Lower leg skin (tissue), 4 donors: ENCODE results near the gene MAN1C1. TPM values are rescaled to one million over a fixed set of nuclear protein-coding genes. Genes with fewer than 3 reads are reported as not detected.

Experiments
- DNase-seq, 2 donors: peaks; one replicate each; pipeline ENCODE4 v3.0.0-alpha.2; 2019; ENCODE audit warnings: low spot score in 2 of 2
- H3K4me3 ChIP-seq: fragments of 200-600 bp; sonication (generic); 2 replicates; pipeline ENCODE4 v1.5.1; 2017; ENCODE audit warnings: mild to moderate bottlenecking, low read depth; ENCODE audit not compliant: poor library complexity, severe bottlenecking
- CTCF ChIP-seq, 3 donors: fragments of 450-650 bp; IDR thresholded peaks; one replicate each; pipeline ENCODE4 v1.5.1; 2016; ENCODE audit warnings: antibody characterized with exemption in 3 of 3, mild to moderate bottlenecking in 3 of 3, moderate library complexity in 2 of 3
- POLR2A ChIP-seq, 2 donors: fragments of 450-650 bp; IDR thresholded peaks; one replicate each; pipeline ENCODE4 v1.6.1; 2016 to 2017; ENCODE audit warnings: antibody characterized with exemption in 2 of 2, mild to moderate bottlenecking in 1 of 2, moderate library complexity in 1 of 2
- WGBS, 2 donors: methylation state at CpG; one replicate each; pipeline ENCODE4 v1.1.5; 2018; 5-methylcytosine and 5-hydroxymethylcytosine counted together
- intact Hi-C: fragments of 100-400 bp; cut with DNase I; formaldehyde crosslinking; loops from one replicate; pipeline ENCODE4 v1.15.0; 2023; ENCODE audit warnings: low total_unique reads
- total RNA-seq, 4 donors: library from RNA; depleted of rRNA; stranded (reverse); fragments of >200 nt; gene quantifications; one replicate each; pipeline ENCODE4 v1.1.0, GENCODE V29; 2016

Gene MAN1C1
- total RNA-seq, 4 donors from 2014 or later = 5.9 to 7.3 (median 6.6) TPM

- no peak overlapping the region for H3K4me3 ChIP-seq
Observed at GRCh38 chr1:25647863-25648262, 31.3 kb downstream of the MAN1C1 start.

GRCh38 chr1:25648681-25649440 is 32.3 kb downstream of the MAN1C1 start:
- peak in 1 of 2 donors; percentile 14 for DNase-seq
- H3K4me3 ChIP-seq = no peak overlapping the region
- 79 to 83% methylated on average over 6 of the region's 6 CpGs for WGBS, 2 donors
- TF ChIP-seq CTCF (IDR thresholded peaks at IDR 0.05) (no peak), POLR2A (IDR thresholded peaks at IDR 0.05) (no peak)
- intact Hi-C loops = no loop called here

More at GRCh38 chr1:25647863-25648262, 31.3 kb downstream of the MAN1C1 start:
- intact Hi-C loops = no loop called here
- TF ChIP-seq POLR2A (IDR thresholded peaks at IDR 0.05) (no peak), CTCF (IDR thresholded peaks at IDR 0.05) (no peak)
- 77 to 79% methylated on average over 5 of the region's 5 CpGs for WGBS, 2 donors
- DNase-seq = peak in 1 of 2 donors; percentile 43

- H3K4me3 ChIP-seq = no peak overlapping the region
- DNase-seq = peak in 1 of 2 donors; percentile 52
- intact Hi-C loops = no loop called here
- TF ChIP-seq CTCF (IDR thresholded peaks at IDR 0.05) (no peak), POLR2A (IDR thresholded peaks at IDR 0.05) (no peak)
- WGBS, 2 donors = 86 to 92% methylated on average over 11 of the region's 11 CpGs
Observed at GRCh38 chr1:25649505-25650288, 33.1 kb downstream of the MAN1C1 start.

- 87 to 94% methylated on average over 5 of the region's 5 CpGs for WGBS, 2 donors
- no peak overlapping the region for H3K4me3 ChIP-seq
- intact Hi-C loops = no loop called here
- no peak for DNase-seq
- no peak for TF ChIP-seq POLR2A (IDR thresholded peaks at IDR 0.05)
- no peak for TF ChIP-seq CTCF (IDR thresholded peaks at IDR 0.05)
Observed at GRCh38 chr1:25650289-25650576, 33.6 kb downstream of the MAN1C1 start.

GRCh38 chr1:25651036-25651640 is 34.5 kb downstream of the MAN1C1 start:
- DNase-seq = no peak
- TF ChIP-seq POLR2A (IDR thresholded peaks at IDR 0.05) (no peak), CTCF (IDR thresholded peaks at IDR 0.05) (no peak)
- WGBS, 2 donors = 94 to 97% methylated on average over 8 of the region's 8 CpGs
- intact Hi-C loops = no loop called here
- H3K4me3 ChIP-seq = no peak overlapping the region
